T-helper 9 cell (primary cell): ENCODE measurements around the gene HPCAL4.

Source experiments
- DNase-seq: peaks from one replicate; pipeline ENCODE4 v3.0.0-alpha.2; 2020

The HPCAL4 gene

GRCh38 chr1:39700348-39700747, 9.1 kb upstream of the HPCAL4 start:
- DNase-seq = no peak

- DNase-seq = no peak
Measured at GRCh38 chr1:39699419-39699818, 8.2 kb upstream of the HPCAL4 start.

GRCh38 chr1:39698568-39698967, 7.3 kb upstream of the HPCAL4 start:
- no peak for DNase-seq

GRCh38 chr1:39696448-39696847, 5.2 kb upstream of the HPCAL4 start:
- DNase-seq = no peak

GRCh38 chr1:39695016-39695415, 3.8 kb upstream of the HPCAL4 start:
- DNase-seq = no peak

GRCh38 chr1:39694026-39694425, 2.8 kb upstream of the HPCAL4 start:
- no peak for DNase-seq

GRCh38 chr1:39692152-39693074, 1.2 kb upstream of the HPCAL4 start:
- DNase-seq = peak; percentile 17

- DNase-seq = no peak
Measured at GRCh38 chr1:39690794-39691382, 345 bp downstream of the HPCAL4 start.

GRCh38 chr1:39690225-39690624, 1.0 kb downstream of the HPCAL4 start:
- DNase-seq = no peak

GRCh38 chr1:39689635-39690034, 1.6 kb downstream of the HPCAL4 start:
- DNase-seq = no peak

- no peak for DNase-seq
Measured at GRCh38 chr1:39689214-39689613, 2.0 kb downstream of the HPCAL4 start.

GRCh38 chr1:39688706-39689105, 2.5 kb downstream of the HPCAL4 start:
- no peak for DNase-seq

- no peak for DNase-seq
Measured at GRCh38 chr1:39687243-39687642, 4.0 kb downstream of the HPCAL4 start.

GRCh38 chr1:39685071-39685470, 6.2 kb downstream of the HPCAL4 start:
- no peak for DNase-seq

GRCh38 chr1:39684313-39684664, 6.9 kb downstream of the HPCAL4 start:
- no peak for DNase-seq

GRCh38 chr1:39683591-39684312, 7.5 kb downstream of the HPCAL4 start:
- peak; percentile 43 for DNase-seq

GRCh38 chr1:39681999-39682398, 9.2 kb downstream of the HPCAL4 start:
- DNase-seq = no peak

- no peak for DNase-seq
Measured at GRCh38 chr1:39681294-39681693, 9.9 kb downstream of the HPCAL4 start.

GRCh38 chr1:39680751-39681150, 10.5 kb downstream of the HPCAL4 start:
- no peak for DNase-seq

- DNase-seq = no peak
Measured at GRCh38 chr1:39679821-39680220, 11.4 kb downstream of the HPCAL4 start.

- DNase-seq = no peak
Measured at GRCh38 chr1:39678889-39679288, 12.3 kb downstream of the HPCAL4 start.

- DNase-seq = no peak
Measured at GRCh38 chr1:39677645-39678044, 13.6 kb downstream of the HPCAL4 start.

- DNase-seq = no peak
Measured at GRCh38 chr1:39676948-39677548, 14.2 kb downstream of the HPCAL4 start.
